Endothelial cell of umbilical vein (primary cell): Measurements from ENCODE around the gene STYXL1. TPM values are rescaled to one million over a fixed set of nuclear protein-coding genes. Genes with fewer than 3 reads are reported as not detected.

Experiments
- BruUV-seq: library from RNA; stranded (reverse); fragments of 400-500 nt; replicated peaks from 2 replicates; lab custom pipeline; 2021; lab: Mats Ljungman, UMichigan
- CTCF ChIA-PET: fragments of 300-600, 350-600 bp; sonication (Branson Sonifier 250); formaldehyde crosslinking; loops from one replicate; lab custom pipeline; 2021; ENCODE audit warnings: antibody characterized with exemption, inconsistent platforms; lab: Charles Lee
- POLR2A ChIA-PET: fragments of 300-600, 350-600 bp; sonication (Branson Sonifier 250); formaldehyde crosslinking; loops from one replicate; lab custom pipeline; 2021; ENCODE audit warnings: antibody characterized with exemption, inconsistent platforms; lab: Charles Lee
- DNase-seq: peaks from one replicate; pipeline ENCODE4 v3.0.0-alpha.2; 2011; ENCODE audit warnings: low read depth, low spot score
- FAIRE-seq: peaks from 2 replicates; lab custom pipeline; 2011; peaks lifted over from hg19 to GRCh38; lab: Jason Lieb, UNC
- H2AFZ ChIP-seq: 2 replicates; pipeline ENCODE4 v1.6.0; 2012; ENCODE audit warnings: low read depth, low read length, control low read depth, inconsistent platforms
- H3K27ac ChIP-seq: 2 replicates; pipeline ENCODE4 v1.5.1; 2011; ENCODE audit warnings: low read depth, mild to moderate bottlenecking, control low read depth, low read length, moderate library complexity; ENCODE audit not compliant: insufficient read depth
- H3K27me3 ChIP-seq, 2 experiments: 2 replicates each; pipeline versions ENCODE4 v1.6.0 to v1.6.1; 2011; ENCODE audit warnings: low read length in 2 of 2, mixed read lengths in 1 of 2; ENCODE audit not compliant: control insufficient read depth in 2 of 2, insufficient read depth in 2 of 2
- H3K36me3 ChIP-seq, 2 experiments: 2 replicates in 1 of 2; 3 replicates in 1 of 2; pipeline ENCODE4 v1.5.1; 2011; ENCODE audit warnings: low read length in 2 of 2, mild to moderate bottlenecking in 1 of 2, moderate library complexity in 1 of 2; ENCODE audit not compliant: control insufficient read depth in 2 of 2, insufficient read depth in 2 of 2; ENCODE audit errors: extremely low read depth in 1 of 2
- H3K4me1 ChIP-seq: 3 replicates; pipeline ENCODE4 v1.5.1; 2011; ENCODE audit warnings: mild to moderate bottlenecking, low read length; ENCODE audit not compliant: control insufficient read depth, insufficient read depth; ENCODE audit errors: extremely low read depth
- H3K4me2 ChIP-seq: 2 replicates; pipeline ENCODE4 v1.6.1; 2011; ENCODE audit warnings: low read length, control low read depth, mixed read lengths; ENCODE audit not compliant: insufficient read depth
- H3K4me3 ChIP-seq, 3 experiments: fragments of 200-600 bp in 1 of 3; sonication (generic), shearing (Covaris generic) in 1 of 3; replicated peaks in 1 of 3; 2 replicates each; pipeline ENCODE4 v1.5.1; 2011 to 2016; ENCODE audit warnings: control low read depth in 3 of 3, low read length in 3 of 3, mild to moderate bottlenecking in 2 of 3, inconsistent platforms in 1 of 3, low read depth in 1 of 3, moderate library complexity in 1 of 3; ENCODE audit not compliant: insufficient read depth in 1 of 3
- H3K79me2 ChIP-seq: 2 replicates; pipeline ENCODE4 v1.6.0; 2012; ENCODE audit warnings: low read length, inconsistent platforms; ENCODE audit not compliant: control insufficient read depth, insufficient read depth
- H3K9ac ChIP-seq: replicated peaks from 2 replicates; pipeline ENCODE3; 2011; ENCODE audit warnings: low read length, control low read depth; ENCODE audit not compliant: insufficient read depth; ENCODE audit errors: extremely low read depth
- H3K9me1 ChIP-seq: replicated peaks from 3 replicates; pipeline ENCODE4 v1.6.0; 2011; ENCODE audit warnings: mild to moderate bottlenecking, low read length; ENCODE audit not compliant: control insufficient read depth, insufficient read depth; ENCODE audit errors: extremely low read depth
- H3K9me3 ChIP-seq: replicated peaks from 2 replicates; pipeline ENCODE4 v1.5.1; 2012; ENCODE audit warnings: low read length, inconsistent platforms; ENCODE audit not compliant: control insufficient read depth, insufficient read depth
- H4K20me1 ChIP-seq: replicated peaks from 2 replicates; pipeline ENCODE3; 2011; ENCODE audit warnings: mild to moderate bottlenecking, low read length; ENCODE audit not compliant: control insufficient read depth, insufficient read depth; ENCODE audit errors: extremely low read depth
- CTCF ChIP-seq, 2 donors: IDR thresholded peaks; 1 replicate in 1 of 2; 2 replicates in 1 of 2; pipeline ENCODE4 v1.5.1; 2011; ENCODE audit warnings: low read length in 2 of 2, mild to moderate bottlenecking in 2 of 2, moderate library complexity in 2 of 2, control low read depth in 1 of 2, inconsistent platforms in 1 of 2, low read depth in 1 of 2; ENCODE audit not compliant: insufficient read depth in 1 of 2; ENCODE audit errors: extremely low read depth in 1 of 2
- EZH2 ChIP-seq: IDR thresholded peaks from 2 replicates; pipeline ENCODE4 v1.6.1; 2012; ENCODE audit warnings: borderline replicate concordance, low read depth, mild to moderate bottlenecking, moderate library complexity, low read length, inconsistent platforms; ENCODE audit not compliant: severe bottlenecking
- FOS ChIP-seq: IDR thresholded peaks from 2 replicates; pipeline ENCODE4 v1.6.1; 2011; ENCODE audit warnings: mild to moderate bottlenecking, low read length, moderate library complexity, borderline replicate concordance; ENCODE audit not compliant: insufficient read depth
- GATA2 ChIP-seq: IDR thresholded peaks from 2 replicates; pipeline ENCODE4 v1.7.0; 2011; ENCODE audit warnings: low read depth, mild to moderate bottlenecking, moderate library complexity, mixed read lengths, low read length; ENCODE audit not compliant: insufficient read length, insufficient read depth
- JUN ChIP-seq: IDR thresholded peaks from 2 replicates; pipeline ENCODE4 v1.6.1; 2011; ENCODE audit warnings: borderline replicate concordance, low read depth; ENCODE audit not compliant: insufficient read length, insufficient read depth
- MAX ChIP-seq: IDR thresholded peaks from 2 replicates; pipeline ENCODE4 v1.6.1; 2011; ENCODE audit not compliant: insufficient read depth, insufficient read length
- MYC ChIP-seq: IDR thresholded peaks from one replicate; pipeline ENCODE4 v1.6.1; 2011; ENCODE audit warnings: mild to moderate bottlenecking, low read depth, low read length
- POLR2A ChIP-seq: IDR thresholded peaks from 2 replicates; pipeline ENCODE4 v1.6.1; 2012; ENCODE audit warnings: low read depth, mild to moderate bottlenecking, control low read depth, low read length
- POLR2AphosphoS5 ChIP-seq: IDR thresholded peaks from 2 replicates; pipeline ENCODE4 v1.6.1; 2012; ENCODE audit warnings: low read depth, mild to moderate bottlenecking, control low read depth, low read length, moderate library complexity; ENCODE audit not compliant: insufficient read depth
- dilution Hi-C: fragments of 300-500 bp; cut with MboI; formaldehyde crosslinking; loops from one replicate; pipeline ENCODE4 v1.15.0; 2019; ENCODE audit warnings: low sequenced_read_pairs; ENCODE audit not compliant: extremely low pct_ligation_motif_present
- intact Hi-C: fragments of 100-400 bp; cut with micrococcal nuclease; formaldehyde crosslinking; loops from one replicate; pipeline ENCODE4 v1.10.0; 2022
- polyA plus RNA-seq, 4 experiments: library from polyadenylated mRNA; depleted of rRNA in 3 of 4; stranded (reverse) in 3 of 4; unstranded in 1 of 4; fragments of >200 nt; gene quantifications; 2 replicates each; pipeline versions ENCODE4 v1.2.1 to v1.2.3, GENCODE V29; 2011 to 2012; ENCODE audit warnings: missing spikeins in 1 of 4
- total RNA-seq: library from RNA; stranded (reverse); gene quantifications from 2 replicates; pipeline ENCODE4 v1.2.3, GENCODE V29; 2021

The STYXL1 gene
- total and polyA plus RNA-seq, 2 donors (not counting 3 experiments of a cell fraction or from before 2014, with no cell fraction given), result 23.0 to 67.6 TPM

- no peaks in the 10 kb centered on the region for H3K9me1 ChIP-seq
- intact Hi-C loops, result no loop called here
- CTCF ChIA-PET, result interaction anchor here (0.7 to 1.8 kb wide), 2 partner anchors 29 to 48 kb away, joined by 3 to 7 read pairs; no protein-coding TSS in a partner anchor
- FAIRE-seq, result no peak
- peaks cover 0 to 2% of the 10 kb centered on the region in 2 experiments for H3K36me3 ChIP-seq
- no TSS peak for BruUV-seq
- no peak overlapping the region for H3K27ac ChIP-seq
- POLR2A ChIA-PET, result interaction anchor here (1.1 kb wide), 1 partner anchor 57 kb away, joined by 3 read pairs; no protein-coding TSS in a partner anchor
- no peak overlapping the region for H2AFZ ChIP-seq
- no peaks in the 10 kb centered on the region for H4K20me1 ChIP-seq
- H3K9me3 ChIP-seq, result no peaks in the 10 kb centered on the region
- no peak overlapping the region for H3K4me2 ChIP-seq
- TF ChIP-seq EZH2 (no peak), POLR2AphosphoS5 (no peak), MYC (no peak), GATA2 (no peak), CTCF (IDR thresholded peaks at IDR 0.05; ENCODE audit: extremely low read depth in 1 of 2, insufficient read depth in 1 of 2, low read depth in 1 of 2, low read length in 2 of 2) (no peak), MAX (no peak), FOS (no peak), POLR2A (no peak), JUN (no peak)
- no peaks in the 10 kb centered on the region for H3K79me2 ChIP-seq
- no peak overlapping the region for H3K4me3 ChIP-seq
- no peaks in the 10 kb centered on the region for H3K27me3 ChIP-seq
- no peak overlapping the region for H3K9ac ChIP-seq
- no peaks in the 10 kb centered on the region for H3K4me1 ChIP-seq
- dilution Hi-C loops, result no loop called here
- no peak for DNase-seq
These were observed 75.6 kb downstream of the STYXL1 start for GRCh38 chr7:75971961-75972763.
